SK-N-MC (cell line): Measurements from ENCODE around the gene NXPH2.

Experiments used
- DNase-seq: peaks from one replicate; pipeline ENCODE4 v3.0.0-alpha.2; 2011; ENCODE audit warnings: low read depth, low spot score
- H3K27ac ChIP-seq: fragments of 200-600 bp; sonication (generic); 2 replicates; pipeline ENCODE4 v1.5.1; 2016; ENCODE audit warnings: mixed run types
- H3K36me3 ChIP-seq: fragments of 200-600 bp; sonication (generic); 2 replicates; pipeline ENCODE4 v1.6.1; 2017; ENCODE audit warnings: antibody characterized with exemption, low read length, mixed read lengths; ENCODE audit not compliant: insufficient read depth
- H3K4me3 ChIP-seq: fragments of 200-600 bp; sonication (generic); 2 replicates; pipeline ENCODE4 v1.5.1; 2016
- H3K9ac ChIP-seq: fragments of 200-600 bp; sonication (generic); 2 replicates; pipeline ENCODE4 v1.8.0; 2017; ENCODE audit warnings: mixed run types, mixed read lengths; ENCODE audit not compliant: insufficient read length
- H3K9me3 ChIP-seq: fragments of 200-600 bp; sonication (generic); 2 replicates; pipeline ENCODE4 v1.6.1; 2017; ENCODE audit warnings: low read depth, mild to moderate bottlenecking, antibody characterized with exemption, low read length, moderate library complexity, mixed read lengths
- EZH2 ChIP-seq: fragments of 200-600 bp; sonication (generic); IDR thresholded peaks from one replicate; pipeline ENCODE4 v1.6.1; 2017; ENCODE audit warnings: antibody characterized with exemption
- FOXP2 ChIP-seq: optimal IDR thresholded peaks from 2 replicates; pipeline ENCODE3; 2011; ENCODE audit warnings: mild to moderate bottlenecking, moderate library complexity; ENCODE audit not compliant: insufficient read depth; ENCODE audit errors: extremely low read length, control extremely low read depth
- POLR2AphosphoS5 ChIP-seq: IDR thresholded peaks from 2 replicates; pipeline ENCODE4 v1.6.1; 2012; ENCODE audit warnings: mild to moderate bottlenecking, low read depth, low read length, borderline replicate concordance

NXPH2 gene

GRCh38 chr2:138779781-138780445 is at the start of gene NXPH2:
Gene NXPH2, minus strand, starts transcription at chr2:138780390. Its CDS starts 149 bp downstream, at chr2:138780241.
- no peak within 1 kb of the TSS for H3K27ac ChIP-seq
- peak within 1 kb of the TSS; percentile 69 for H3K4me3 ChIP-seq
- H3K9me3 ChIP-seq = no peaks in the 10 kb centered on the region
- no peaks in the 10 kb centered on the region for H3K36me3 ChIP-seq
- H3K9ac ChIP-seq = peak within 1 kb of the TSS; percentile 34
- no peak for TF ChIP-seq FOXP2
- no peak for TF ChIP-seq EZH2
- no peak for DNase-seq

- no peak overlapping the region for H3K4me3 ChIP-seq
- H3K9me3 ChIP-seq = no peaks in the 10 kb centered on the region
- H3K27ac ChIP-seq = no peak overlapping the region
- H3K36me3 ChIP-seq = no peaks in the 10 kb centered on the region
- no peak for DNase-seq
- H3K9ac ChIP-seq = no peak overlapping the region
- TF ChIP-seq EZH2 = no peak
- TF ChIP-seq POLR2AphosphoS5 = no peak
- no peak for TF ChIP-seq FOXP2
Measured at GRCh38 chr2:138829326-138829919, 49.2 kb upstream of the NXPH2 start.

- peak; percentile 79 for DNase-seq
- H3K27ac ChIP-seq = no peak overlapping the region
- no peak overlapping the region for H3K4me3 ChIP-seq
- no peak for TF ChIP-seq FOXP2
- TF ChIP-seq POLR2AphosphoS5 = no peak
- no peak for TF ChIP-seq EZH2
- H3K9me3 ChIP-seq = no peaks in the 10 kb centered on the region
- H3K9ac ChIP-seq = no peak overlapping the region
- H3K36me3 ChIP-seq = no peaks in the 10 kb centered on the region
Measured at GRCh38 chr2:138827426-138828054, 47.4 kb upstream of the NXPH2 start.

DNA sequence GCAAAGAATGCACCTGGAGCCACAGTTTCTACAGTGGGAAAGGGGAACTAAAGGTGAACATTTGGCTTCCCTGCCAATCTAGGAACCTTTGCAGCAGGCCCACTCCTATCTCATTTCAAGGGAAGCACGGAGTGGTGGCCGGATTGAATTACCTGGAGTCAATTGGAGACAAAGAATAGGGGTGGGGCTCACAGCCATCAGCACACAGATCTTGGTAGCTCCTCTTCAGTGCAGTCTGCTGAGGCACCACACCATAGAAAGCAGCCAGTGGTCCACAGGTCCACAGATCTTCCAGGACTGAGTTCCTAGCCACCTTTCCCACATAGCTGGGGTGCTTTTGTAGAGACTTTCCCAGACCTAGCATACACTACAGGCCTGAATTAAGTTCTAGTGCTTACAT is 43.5 kb upstream of the NXPH2 start:
- no peak overlapping the region for H3K9ac ChIP-seq
- no peaks in the 10 kb centered on the region for H3K36me3 ChIP-seq
- H3K9me3 ChIP-seq = no peaks in the 10 kb centered on the region
- DNase-seq = no peak
- TF ChIP-seq FOXP2 = no peak
- no peak overlapping the region for H3K27ac ChIP-seq
- H3K4me3 ChIP-seq = no peak overlapping the region

GRCh38 chr2:138819964-138820363 is 39.8 kb upstream of the NXPH2 start:
- Histone ChIP-seq H3K36me3 (no peaks in the 10 kb centered on the region), H3K9ac (no peak overlapping the region), H3K9me3 (no peaks in the 10 kb centered on the region), H3K27ac (no peak overlapping the region), H3K4me3 (no peak overlapping the region)
- no peak for DNase-seq
- TF ChIP-seq FOXP2 = no peak
- no peak for TF ChIP-seq POLR2AphosphoS5
- no peak for TF ChIP-seq EZH2

DNA sequence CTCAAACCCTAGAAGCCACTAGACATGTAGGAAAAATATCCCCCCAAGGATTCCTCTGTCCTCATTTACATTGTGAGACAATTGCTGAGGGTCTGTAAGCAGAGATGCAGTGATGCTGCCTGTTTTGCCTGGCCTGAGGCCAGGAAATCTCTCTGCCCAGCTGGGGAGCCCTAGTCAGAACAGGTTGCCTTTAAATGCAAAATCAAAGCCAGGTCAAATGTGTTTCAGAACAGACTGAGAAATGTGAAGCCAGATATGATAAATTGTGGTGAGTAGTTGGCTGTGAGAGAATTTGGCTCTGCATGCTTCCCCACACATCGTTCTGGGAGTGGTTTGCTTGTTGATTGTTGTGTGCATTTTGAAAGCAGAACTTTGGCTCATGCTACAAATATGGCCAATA is 38.4 kb upstream of the NXPH2 start:
- H3K27ac ChIP-seq = no peak overlapping the region
- H3K4me3 ChIP-seq = no peak overlapping the region
- H3K9ac ChIP-seq = no peak overlapping the region
- DNase-seq = no peak
- H3K9me3 ChIP-seq = no peaks in the 10 kb centered on the region
- no peaks in the 10 kb centered on the region for H3K36me3 ChIP-seq
- no peak for TF ChIP-seq POLR2AphosphoS5
- TF ChIP-seq EZH2 = no peak
- TF ChIP-seq FOXP2 = no peak

DNA sequence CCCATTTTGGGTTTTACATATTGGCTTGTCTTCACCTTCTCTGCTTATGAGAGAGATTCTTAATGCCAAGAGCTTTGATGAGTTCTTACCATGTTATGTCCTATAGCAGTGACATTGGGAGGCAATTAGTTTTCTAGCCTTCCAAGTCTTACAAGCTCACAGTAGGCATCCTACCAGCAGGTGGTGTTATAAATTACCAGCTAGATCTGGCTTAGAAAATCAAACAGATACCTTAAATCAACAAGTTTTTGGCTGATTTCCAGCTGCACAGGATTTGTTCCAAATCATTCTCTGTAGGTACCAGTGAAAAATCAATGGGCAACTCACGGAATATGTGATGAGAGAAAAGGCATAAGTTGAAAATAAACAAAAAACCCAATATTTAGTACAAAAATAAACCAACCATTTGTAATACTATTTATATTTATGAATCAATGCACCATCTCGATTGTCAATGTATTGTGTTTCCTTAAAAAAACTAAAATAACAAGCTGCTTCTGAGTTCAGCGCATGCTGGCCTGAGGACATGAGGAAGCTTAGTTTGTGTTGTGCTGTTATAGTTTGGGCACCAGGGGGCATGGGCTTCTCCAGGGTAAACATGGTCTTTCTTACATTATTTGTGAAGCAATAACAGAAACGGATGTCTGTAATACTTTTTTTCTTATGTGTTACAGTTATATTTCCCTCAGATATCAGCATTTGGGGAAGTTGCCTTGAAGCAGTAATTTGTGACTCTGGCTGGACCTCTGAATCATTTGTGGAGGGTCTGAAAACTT is 34.1 kb upstream of the NXPH2 start:
- TF ChIP-seq EZH2 (no peak), FOXP2 (peak; percentile 7)
- no peaks in the 10 kb centered on the region for H3K9me3 ChIP-seq
- no peak for DNase-seq
- H3K36me3 ChIP-seq = no peaks in the 10 kb centered on the region
- H3K27ac ChIP-seq = peak overlapping the region; percentile 99
- peak overlapping the region; percentile 12; the same call in 1 of the 2 replicates for H3K4me3 ChIP-seq
- H3K9ac ChIP-seq = no peak overlapping the region

DNA sequence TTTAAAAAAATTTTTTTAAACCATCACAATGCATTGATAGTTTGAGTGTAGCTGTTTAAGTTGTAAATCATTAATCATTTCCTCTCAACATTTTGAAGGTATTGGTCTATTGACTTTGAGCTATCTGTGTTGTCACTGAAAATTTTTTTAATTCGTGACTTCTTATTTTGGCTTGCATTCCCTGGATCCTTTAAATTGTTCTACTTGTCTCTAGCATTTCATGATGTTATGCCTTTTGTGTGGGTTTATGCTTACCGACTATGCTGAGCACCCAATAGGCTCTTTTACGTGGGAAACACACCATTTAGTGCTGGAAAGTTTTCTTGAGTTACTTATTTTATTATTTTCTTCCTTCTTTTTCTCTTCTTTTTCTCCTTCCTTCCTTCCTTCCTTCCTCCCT is 31.2 kb upstream of the NXPH2 start:
- TF ChIP-seq EZH2 (no peak), FOXP2 (no peak), POLR2AphosphoS5 (peak; percentile 57; the same call in 1 of the 2 replicates)
- Histone ChIP-seq H3K36me3 (no peaks in the 10 kb centered on the region), H3K4me3 (peak overlapping the region; percentile 67), H3K9me3 (no peaks in the 10 kb centered on the region), H3K27ac (peak overlapping the region; percentile 99), H3K9ac (peak overlapping the region; percentile 71)
- peak; percentile 90 for DNase-seq
